Immature natural killer cell (primary cell): ENCODE measurements around the gene NRSN1. TPM values are rescaled to one million over a fixed set of nuclear protein-coding genes. Genes with fewer than 3 reads are reported as not detected.

Source experiments
- DNase-seq, 3 donors: peaks; one replicate each; pipeline ENCODE4 v3.0.0; 2022; ENCODE audit warnings: mixed read lengths in 1 of 3
- H3K27ac Mint-ChIP-seq, 6 donors: one replicate each; pipeline ENCODE4 v1.8.0; 2020; ENCODE audit warnings: mixed read lengths in 6 of 6, mild to moderate bottlenecking in 5 of 6, inconsistent platforms in 4 of 6, moderate library complexity in 3 of 6
- H3K27me3 Mint-ChIP-seq, 3 donors: one replicate each; pipeline ENCODE4 v1.8.0; 2020 to 2021; ENCODE audit warnings: low read depth in 3 of 3, mild to moderate bottlenecking in 3 of 3, mixed read lengths in 3 of 3, moderate library complexity in 3 of 3, inconsistent platforms in 1 of 3
- H3K36me3 Mint-ChIP-seq, 3 donors: one replicate each; pipeline ENCODE4 v1.8.0; 2020; ENCODE audit warnings: mixed read lengths in 3 of 3, inconsistent platforms in 2 of 3, mild to moderate bottlenecking in 2 of 3
- H3K4me1 Mint-ChIP-seq, 2 donors: one replicate each; pipeline ENCODE4 v1.8.0; 2020; ENCODE audit warnings: inconsistent platforms in 2 of 2, mild to moderate bottlenecking in 2 of 2, mixed read lengths in 2 of 2, moderate library complexity in 1 of 2
- H3K4me3 Mint-ChIP-seq, 5 donors: one replicate each; pipeline ENCODE4 v1.8.0; 2020; ENCODE audit warnings: mild to moderate bottlenecking in 5 of 5, mixed read lengths in 5 of 5, inconsistent platforms in 3 of 5, moderate library complexity in 3 of 5
- H3K9me3 Mint-ChIP-seq, 6 donors: one replicate each; pipeline ENCODE4 v1.8.0; 2020; ENCODE audit warnings: mild to moderate bottlenecking in 6 of 6, mixed read lengths in 6 of 6, inconsistent platforms in 4 of 6, moderate library complexity in 3 of 6
- polyA plus RNA-seq, 3 donors: library from polyadenylated mRNA; unstranded; fragments of 300-500 nt; fragmentation: Illumina TruSeq; gene quantifications; one replicate each; pipeline ENCODE4 v1.2.3, GENCODE V29; 2021

The NRSN1 gene
- polyA plus RNA-seq, 3 donors from 2014 or later = not detected

- peaks cover 0 to 3% (median 0%) of the 10 kb centered on the region in 6 donors for H3K9me3 Mint-ChIP-seq
- DNase-seq = no peak
- H3K27ac Mint-ChIP-seq = no peak overlapping the region
- no peaks in the 10 kb centered on the region for H3K4me1 Mint-ChIP-seq
- H3K4me3 Mint-ChIP-seq = no peak overlapping the region
- H3K27me3 Mint-ChIP-seq = peaks cover 0 to 6% (median 0%) of the 10 kb centered on the region in 3 donors
- no peaks in the 10 kb centered on the region for H3K36me3 Mint-ChIP-seq
Measured at GRCh38 chr6:24195836-24196597, 70.0 kb downstream of the NRSN1 start.

Other genes with a start within 250 kb of the NRSN1 start
- not detected for gene DCDC2, start 231.8 kb downstream of the NRSN1 start, polyA plus RNA-seq